ENCODE measurements around the gene C22orf23. TPM values are rescaled to one million over a fixed set of nuclear protein-coding genes. Genes with fewer than 3 reads are reported as not detected.

C22orf23 gene
- total RNA-seq, 1 experiment from 2014 or later: 0.52 TPM

DNA sequence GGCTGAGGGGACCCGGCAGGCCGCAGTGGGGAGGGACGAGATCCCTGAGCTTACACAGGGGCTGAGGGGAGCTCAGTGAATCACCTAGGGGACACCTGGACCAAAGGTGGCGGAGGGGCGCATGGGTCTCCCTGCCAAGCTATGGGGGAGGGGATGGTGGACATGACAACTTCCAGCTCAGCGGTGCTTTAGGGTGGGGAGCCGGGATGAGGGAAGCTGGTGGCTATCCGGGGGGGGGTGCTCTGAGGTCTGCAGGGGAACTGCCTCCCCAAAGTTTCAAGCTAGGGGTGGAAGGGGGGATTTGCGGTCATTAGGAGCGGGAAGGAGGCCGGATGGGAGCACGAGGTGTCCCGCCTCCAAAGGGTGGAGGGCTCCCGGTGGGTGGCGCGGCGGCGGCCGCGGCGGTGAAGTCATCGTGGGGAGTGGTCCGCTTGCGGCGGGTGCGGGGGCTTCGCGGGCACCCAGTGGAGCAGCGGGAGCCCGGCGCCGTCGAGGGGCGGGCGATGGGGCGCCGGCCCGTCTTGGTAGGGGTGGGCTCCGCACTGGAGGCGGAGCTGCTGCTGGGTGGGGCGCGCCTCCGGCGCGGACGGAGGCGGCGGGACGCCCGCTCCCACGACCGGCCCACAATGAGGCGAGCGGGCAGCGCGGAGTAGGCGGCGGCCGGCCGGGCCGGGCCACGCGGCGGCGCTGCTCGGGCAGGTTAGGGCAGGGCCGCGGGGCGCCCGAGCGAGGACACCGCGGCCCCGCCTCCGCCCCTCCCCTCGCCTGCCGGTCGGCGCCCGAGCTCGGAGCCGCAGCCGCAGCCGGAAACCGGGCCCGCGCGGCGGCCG lies 47.7 kb downstream of the C22orf23 start, which contains the start of gene MICALL1:
Gene MICALL1, plus strand, starts transcription at position 764 of the 830 bp plus-strand sequence. CDS start 126 bp downstream, outside the sequence.
- no peaks in the 10 kb centered on the region for H3K9me3 Mint-ChIP-seq (ENCODE audit: low read depth, unreplicated experiment)
- H3K36me3 Mint-ChIP-seq (ENCODE audit: insufficient read depth, unreplicated experiment): peaks cover 49% of the 10 kb centered on the region
- BruUV-seq (replicated peaks): no TSS peak
- no peaks in the 10 kb centered on the region for H3K27me3 Mint-ChIP-seq (ENCODE audit: unreplicated experiment)
- H3K4me1 Mint-ChIP-seq (ENCODE audit: low read depth, unreplicated experiment): peaks cover 30% of the 10 kb centered on the region
- TF ChIP-seq, protein P1, sequence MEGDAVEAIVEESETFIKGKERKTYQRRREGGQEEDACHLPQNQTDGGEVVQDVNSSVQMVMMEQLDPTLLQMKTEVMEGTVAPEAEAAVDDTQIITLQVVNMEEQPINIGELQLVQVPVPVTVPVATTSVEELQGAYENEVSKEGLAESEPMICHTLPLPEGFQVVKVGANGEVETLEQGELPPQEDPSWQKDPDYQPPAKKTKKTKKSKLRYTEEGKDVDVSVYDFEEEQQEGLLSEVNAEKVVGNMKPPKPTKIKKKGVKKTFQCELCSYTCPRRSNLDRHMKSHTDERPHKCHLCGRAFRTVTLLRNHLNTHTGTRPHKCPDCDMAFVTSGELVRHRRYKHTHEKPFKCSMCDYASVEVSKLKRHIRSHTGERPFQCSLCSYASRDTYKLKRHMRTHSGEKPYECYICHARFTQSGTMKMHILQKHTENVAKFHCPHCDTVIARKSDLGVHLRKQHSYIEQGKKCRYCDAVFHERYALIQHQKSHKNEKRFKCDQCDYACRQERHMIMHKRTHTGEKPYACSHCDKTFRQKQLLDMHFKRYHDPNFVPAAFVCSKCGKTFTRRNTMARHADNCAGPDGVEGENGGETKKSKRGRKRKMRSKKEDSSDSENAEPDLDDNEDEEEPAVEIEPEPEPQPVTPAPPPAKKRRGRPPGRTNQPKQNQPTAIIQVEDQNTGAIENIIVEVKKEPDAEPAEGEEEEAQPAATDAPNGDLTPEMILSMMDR (IDR thresholded peaks at IDR 0.05; ENCODE audit: unreplicated experiment): no peak
- CTCF ChIA-PET: interaction anchor here (0.6 to 1.9 kb wide), 4 partner anchors 10 to 756 kb away, joined by 4 to 14 read pairs (median 8); no protein-coding TSS in a partner anchor
- intact Hi-C loops (cut with micrococcal nuclease; ENCODE audit: unreplicated experiment): no loop called here
- peak; percentile 90 for DNase-seq
- H3K4me3 Mint-ChIP-seq (ENCODE audit: low read depth, unreplicated experiment): peak within 1 kb of the TSS; percentile 76
- H3K27ac Mint-ChIP-seq (ENCODE audit: unreplicated experiment): peak within 1 kb of the TSS; percentile 89

DNA sequence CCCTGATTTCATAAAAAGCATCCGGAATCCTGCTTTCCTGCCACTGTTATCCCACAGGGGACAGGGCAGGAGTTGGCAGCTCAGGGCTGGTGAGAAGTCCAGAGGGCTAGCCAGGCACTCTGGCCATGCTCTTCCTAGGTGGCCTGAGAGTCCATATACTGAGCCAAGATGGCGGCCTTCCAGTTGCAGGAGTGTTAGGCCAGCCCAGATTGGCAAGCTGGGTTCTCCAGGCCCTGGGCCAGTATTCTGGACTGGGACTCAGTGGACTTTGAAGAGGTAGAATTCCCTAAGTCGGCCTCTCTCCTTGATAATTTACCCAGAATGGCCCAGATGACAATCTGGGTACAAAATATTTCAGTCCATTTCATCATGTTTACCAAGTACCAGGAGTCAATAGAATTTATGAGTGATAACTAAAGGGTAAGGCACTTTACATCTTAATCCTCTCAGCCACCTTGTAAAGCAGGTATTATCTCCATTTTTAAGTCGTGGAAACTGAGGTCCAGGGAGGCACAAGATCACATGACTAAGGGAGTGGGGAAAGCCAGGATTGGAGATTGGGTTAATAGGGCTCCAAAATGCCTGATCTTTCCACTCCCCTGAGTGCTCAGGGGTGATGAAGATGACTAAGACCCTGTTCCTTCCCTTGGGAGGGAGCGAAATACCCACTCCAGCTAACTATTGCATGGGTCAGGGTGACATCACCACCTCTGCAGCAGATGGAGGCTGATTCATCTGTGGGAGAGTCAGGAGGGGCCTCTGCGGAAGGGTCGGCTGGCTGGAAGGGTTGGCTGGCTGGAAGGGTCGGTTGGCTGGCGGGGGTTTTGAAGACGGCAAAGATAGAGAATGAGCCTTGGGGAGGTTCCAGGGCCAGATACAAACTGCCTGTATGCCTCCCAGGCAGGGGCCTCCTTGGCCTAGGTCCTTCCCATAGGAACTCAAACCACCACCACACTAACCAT lies 48.5 kb downstream of the C22orf23 start:
- Mint-ChIP-seq H3K27me3 (ENCODE audit: unreplicated experiment) (no peaks in the 10 kb centered on the region), H3K36me3 (ENCODE audit: insufficient read depth, unreplicated experiment) (peaks cover 46% of the 10 kb centered on the region), H3K4me1 (ENCODE audit: low read depth, unreplicated experiment) (peaks cover 34% of the 10 kb centered on the region), H3K27ac (ENCODE audit: unreplicated experiment) (peak overlapping the region; percentile 89), H3K9me3 (ENCODE audit: low read depth, unreplicated experiment) (no peaks in the 10 kb centered on the region), H3K4me3 (ENCODE audit: low read depth, unreplicated experiment) (peak overlapping the region; percentile 76)
- TF ChIP-seq, protein P1 (IDR thresholded peaks at IDR 0.05; ENCODE audit: unreplicated experiment): no peak
- BruUV-seq (replicated peaks): TSS peak; percentile 84
- intact Hi-C loops (cut with micrococcal nuclease; ENCODE audit: unreplicated experiment): no loop called here
- peak; percentile 53 for DNase-seq
- CTCF ChIA-PET: interaction anchor here (1.0 to 1.9 kb wide), 2 partner anchors 9 to 29 kb away, joined by 5 to 14 read pairs; no protein-coding TSS in a partner anchor

DNA sequence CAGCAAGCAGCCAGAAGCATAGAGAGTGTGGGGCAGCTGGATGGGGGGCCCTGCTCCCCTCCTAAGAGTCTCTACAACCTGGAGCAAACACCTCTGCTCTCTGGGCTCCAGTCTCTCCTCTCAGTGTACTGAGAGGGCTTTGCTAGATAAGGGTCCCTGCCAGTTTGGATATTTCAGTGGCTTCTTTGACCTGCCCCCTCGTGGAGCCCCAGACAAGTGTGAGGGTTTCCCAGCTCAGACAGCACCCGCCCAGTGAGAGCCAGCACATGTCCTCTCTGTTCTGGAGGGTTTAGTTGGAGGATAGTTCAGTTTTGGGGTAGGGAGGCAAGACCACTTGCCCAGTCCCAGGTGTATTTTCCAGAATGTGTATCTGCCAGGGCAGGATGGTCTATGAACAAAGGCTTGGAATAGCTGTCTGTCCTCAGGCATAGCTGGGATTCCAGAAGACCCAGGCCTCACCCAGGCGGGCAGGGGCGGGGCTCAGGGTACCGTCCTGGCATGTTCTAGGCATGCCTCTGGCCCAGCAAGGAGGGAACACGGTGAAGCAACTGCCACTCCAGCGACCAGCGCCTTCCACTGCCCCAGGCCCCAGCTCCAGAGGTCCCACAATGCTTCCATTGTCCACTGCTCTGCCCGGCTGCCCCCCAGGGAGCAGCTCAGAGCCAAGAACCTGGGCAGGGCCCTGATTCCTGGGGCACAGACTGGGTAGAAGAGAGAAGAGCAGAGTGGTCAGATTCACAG lies 54.8 kb downstream of the C22orf23 start:
- H3K27me3 Mint-ChIP-seq (ENCODE audit: unreplicated experiment): no peaks in the 10 kb centered on the region
- intact Hi-C loops (cut with micrococcal nuclease; ENCODE audit: unreplicated experiment): loop anchor here (5.0 kb wide), 1 partner anchor 34 kb away; no protein-coding TSS in a partner anchor
- TF ChIP-seq, protein P1 (IDR thresholded peaks at IDR 0.05; ENCODE audit: unreplicated experiment): no peak
- DNase-seq: peak; percentile 94
- no peak overlapping the region for H3K4me3 Mint-ChIP-seq (ENCODE audit: low read depth, unreplicated experiment)
- H3K4me1 Mint-ChIP-seq (ENCODE audit: low read depth, unreplicated experiment): peaks cover 65% of the 10 kb centered on the region
- H3K36me3 Mint-ChIP-seq (ENCODE audit: insufficient read depth, unreplicated experiment): peaks cover 39% of the 10 kb centered on the region
- CTCF ChIA-PET: interaction anchor here (0.6 to 1.6 kb wide), 4 partner anchors 11 to 57 kb away, joined by 3 to 6 read pairs (median 4); no protein-coding TSS in a partner anchor
- no TSS peak for BruUV-seq (replicated peaks)
- peak overlapping the region; percentile 83 for H3K27ac Mint-ChIP-seq (ENCODE audit: unreplicated experiment)
- H3K9me3 Mint-ChIP-seq (ENCODE audit: low read depth, unreplicated experiment): no peaks in the 10 kb centered on the region
